T-helper 2 cell treated with Interferon-gamma antibody and Interleukin-4, amounts not matched to agents 5 μg/mL and 100 μg/mL, for 36 hours (primary cell): ENCODE measurements around the gene FRY.

Source experiments
- DNase-seq: peaks from one replicate; pipeline ENCODE4 v3.0.0; 2021; ENCODE audit warnings: low spot score
- H3K27ac Mint-ChIP-seq: one replicate; pipeline ENCODE4 v1.8.0; 2021; ENCODE audit warnings: mild to moderate bottlenecking, mixed read lengths
- H3K27me3 Mint-ChIP-seq: one replicate; pipeline ENCODE4 v1.8.0; 2021; ENCODE audit warnings: low read depth, mixed read lengths
- H3K36me3 Mint-ChIP-seq: one replicate; pipeline ENCODE4 v1.8.0; 2021; ENCODE audit warnings: low read depth, mixed read lengths
- H3K4me1 Mint-ChIP-seq: one replicate; pipeline ENCODE4 v1.8.0; 2021; ENCODE audit warnings: low read depth, mixed read lengths
- H3K4me3 Mint-ChIP-seq: one replicate; pipeline ENCODE4 v1.8.0; 2022; ENCODE audit warnings: mild to moderate bottlenecking, moderate library complexity, mixed read lengths
- H3K9me3 Mint-ChIP-seq: one replicate; pipeline ENCODE4 v1.8.0; 2021; ENCODE audit warnings: mixed read lengths

Gene FRY

GRCh38 chr13:32175943-32176342 lies 144.4 kb downstream of the FRY start:
- DNase-seq = no peak
- H3K27ac Mint-ChIP-seq = no peak overlapping the region
- no peaks in the 10 kb centered on the region for H3K27me3 Mint-ChIP-seq
- H3K36me3 Mint-ChIP-seq = peaks cover 12% of the 10 kb centered on the region
- no peak overlapping the region for H3K4me3 Mint-ChIP-seq
- no peaks in the 10 kb centered on the region for H3K9me3 Mint-ChIP-seq
- no peaks in the 10 kb centered on the region for H3K4me1 Mint-ChIP-seq

GRCh38 chr13:32176696-32177095 lies 145.1 kb downstream of the FRY start:
- no peak overlapping the region for H3K27ac Mint-ChIP-seq
- no peaks in the 10 kb centered on the region for H3K9me3 Mint-ChIP-seq
- H3K4me1 Mint-ChIP-seq = no peaks in the 10 kb centered on the region
- DNase-seq = no peak
- H3K36me3 Mint-ChIP-seq = peaks cover 12% of the 10 kb centered on the region
- H3K27me3 Mint-ChIP-seq = no peaks in the 10 kb centered on the region
- no peak overlapping the region for H3K4me3 Mint-ChIP-seq

DNA sequence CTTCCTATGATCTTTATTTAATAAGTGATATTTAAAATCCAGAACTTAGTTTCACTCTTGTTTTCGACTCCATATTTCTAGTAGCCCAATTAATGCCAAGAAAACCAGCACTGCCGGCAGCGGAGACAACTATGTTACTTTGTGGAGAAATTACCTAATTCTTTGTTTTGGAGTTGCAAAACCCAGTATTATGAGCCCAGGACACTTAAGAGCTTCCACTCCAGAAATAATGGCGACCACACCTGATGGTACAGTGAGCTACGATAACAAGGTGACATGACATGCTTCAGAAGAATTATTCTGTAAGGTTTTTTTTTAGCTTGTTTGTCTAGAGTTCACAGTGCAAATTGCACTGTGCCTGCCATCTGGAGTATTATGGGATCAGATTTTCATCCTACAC lies 147.2 kb downstream of the FRY start:
- Mint-ChIP-seq H3K36me3 (peaks cover 10% of the 10 kb centered on the region), H3K27ac (no peak overlapping the region), H3K27me3 (no peaks in the 10 kb centered on the region), H3K4me1 (no peaks in the 10 kb centered on the region), H3K9me3 (no peaks in the 10 kb centered on the region), H3K4me3 (no peak overlapping the region)
- DNase-seq = no peak

DNA sequence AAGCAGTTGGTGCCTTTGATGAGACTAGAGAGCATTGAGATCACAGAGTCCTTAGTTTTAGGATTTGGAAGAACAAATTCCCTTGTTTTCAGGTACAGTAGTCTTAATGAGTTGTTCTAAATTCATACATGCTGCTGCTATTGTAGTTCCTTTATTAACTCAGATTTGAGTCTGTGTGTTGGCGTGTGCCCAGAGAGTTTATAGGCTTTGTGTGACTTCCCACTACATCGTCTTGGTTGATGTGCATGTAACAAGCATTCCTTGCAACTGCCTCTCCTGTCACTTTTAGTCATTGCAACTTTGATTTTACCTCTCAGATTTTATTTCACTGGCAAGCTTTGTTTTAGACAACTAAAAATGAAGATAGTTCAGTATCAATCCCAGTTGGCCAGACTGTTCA lies 148.1 kb downstream of the FRY start:
- Mint-ChIP-seq H3K4me1 (no peaks in the 10 kb centered on the region), H3K9me3 (no peaks in the 10 kb centered on the region), H3K27me3 (no peaks in the 10 kb centered on the region), H3K27ac (no peak overlapping the region), H3K4me3 (no peak overlapping the region), H3K36me3 (peaks cover 10% of the 10 kb centered on the region)
- no peak for DNase-seq

DNA sequence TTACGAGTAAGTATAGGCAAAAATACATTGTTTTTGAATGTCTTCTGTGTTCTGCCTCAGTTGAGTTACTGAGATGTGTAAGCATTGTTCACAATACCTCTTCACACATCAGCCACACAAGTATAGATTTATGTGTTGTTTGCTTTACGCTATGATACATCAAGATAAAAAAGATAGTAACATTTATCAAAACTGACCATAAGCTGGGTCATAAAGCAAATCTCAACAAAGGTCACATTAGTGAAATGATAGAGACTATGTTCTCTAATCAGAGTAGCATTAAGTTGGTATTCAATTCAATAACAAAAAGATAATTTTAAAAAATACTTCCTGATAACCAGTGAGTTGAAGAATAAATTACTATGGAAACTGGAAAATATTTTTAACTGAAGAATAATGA lies 156.1 kb downstream of the FRY start:
- H3K27ac Mint-ChIP-seq = no peak overlapping the region

DNA sequence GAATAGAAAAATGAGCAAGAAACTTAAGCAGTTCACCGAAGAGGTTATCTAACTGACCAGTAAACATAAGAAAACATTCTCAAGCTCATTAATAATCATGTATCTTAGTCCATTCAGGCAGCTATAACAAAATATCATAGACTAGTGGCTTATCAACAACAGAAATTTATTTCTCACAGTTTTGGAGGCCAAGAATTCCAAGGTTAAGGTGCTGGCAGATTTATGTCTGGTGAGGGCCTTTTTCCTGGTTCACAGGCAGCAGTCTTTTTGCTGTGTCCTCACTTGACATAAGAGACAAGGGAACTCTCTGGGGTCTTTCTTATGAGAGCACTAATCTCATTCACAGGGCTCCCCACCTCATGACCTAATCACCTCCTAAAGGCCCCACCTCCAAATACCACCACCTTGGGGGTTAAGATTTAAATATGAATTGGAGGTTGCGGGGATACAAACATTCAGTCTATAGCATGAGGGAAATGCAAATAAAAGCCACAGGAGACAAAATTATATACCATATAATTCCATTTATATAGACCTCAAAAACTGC lies 160.0 kb downstream of the FRY start:
- H3K27me3 Mint-ChIP-seq = no peaks in the 10 kb centered on the region
- H3K27ac Mint-ChIP-seq = no peak overlapping the region
- peaks cover 11% of the 10 kb centered on the region for H3K36me3 Mint-ChIP-seq
- no peak for DNase-seq
- no peaks in the 10 kb centered on the region for H3K4me1 Mint-ChIP-seq
- H3K4me3 Mint-ChIP-seq = no peak overlapping the region
- H3K9me3 Mint-ChIP-seq = no peaks in the 10 kb centered on the region

More for the DNA sequence above, 156.1 kb downstream of the FRY start:
- no peaks in the 10 kb centered on the region for H3K9me3 Mint-ChIP-seq
- H3K4me3 Mint-ChIP-seq = no peak overlapping the region
- no peaks in the 10 kb centered on the region for H3K27me3 Mint-ChIP-seq
- DNase-seq = no peak
- no peaks in the 10 kb centered on the region for H3K4me1 Mint-ChIP-seq
- peaks cover 17% of the 10 kb centered on the region for H3K36me3 Mint-ChIP-seq

GRCh38 chr13:32195713-32196112 lies 164.1 kb downstream of the FRY start:
- Mint-ChIP-seq H3K4me1 (no peaks in the 10 kb centered on the region), H3K27me3 (no peaks in the 10 kb centered on the region), H3K27ac (no peak overlapping the region), H3K9me3 (no peaks in the 10 kb centered on the region), H3K4me3 (no peak overlapping the region), H3K36me3 (no peaks in the 10 kb centered on the region)
- DNase-seq = no peak

GRCh38 chr13:32199168-32199567 lies 167.6 kb downstream of the FRY start:
- no peaks in the 10 kb centered on the region for H3K4me1 Mint-ChIP-seq
- DNase-seq = no peak
- no peaks in the 10 kb centered on the region for H3K27me3 Mint-ChIP-seq

DNA sequence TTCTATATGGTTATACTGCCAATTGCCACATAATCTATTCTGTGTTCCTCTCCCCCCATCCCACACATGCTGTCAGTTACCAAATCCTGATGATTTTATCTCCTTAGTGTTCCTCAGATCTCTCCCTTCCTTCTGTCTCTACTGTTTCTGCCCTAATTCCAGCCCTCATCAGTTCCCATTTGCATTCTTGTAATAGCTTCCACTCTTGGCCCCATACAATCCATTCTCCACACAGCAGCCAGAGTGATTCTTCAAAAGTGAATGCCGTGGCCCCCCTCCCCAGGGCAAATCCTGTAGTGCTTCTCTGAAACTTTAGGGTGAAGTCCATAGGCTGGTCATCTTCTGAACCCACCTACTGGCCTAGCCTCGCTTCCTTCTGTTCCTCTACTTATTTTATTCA lies 169.2 kb downstream of the FRY start:
- H3K36me3 Mint-ChIP-seq = peaks cover 2% of the 10 kb centered on the region
- H3K9me3 Mint-ChIP-seq = no peaks in the 10 kb centered on the region
- no peaks in the 10 kb centered on the region for H3K27me3 Mint-ChIP-seq

More at GRCh38 chr13:32199168-32199567, 167.6 kb downstream of the FRY start:
- peaks cover 2% of the 10 kb centered on the region for H3K36me3 Mint-ChIP-seq
- H3K9me3 Mint-ChIP-seq = no peaks in the 10 kb centered on the region
- no peak overlapping the region for H3K27ac Mint-ChIP-seq
- H3K4me3 Mint-ChIP-seq = no peak overlapping the region

GRCh38 chr13:32201809-32202208 lies 170.2 kb downstream of the FRY start:
- H3K4me3 Mint-ChIP-seq = no peak overlapping the region
- H3K36me3 Mint-ChIP-seq = peaks cover 2% of the 10 kb centered on the region
- no peak overlapping the region for H3K27ac Mint-ChIP-seq
- DNase-seq = no peak
- H3K4me1 Mint-ChIP-seq = no peaks in the 10 kb centered on the region
- no peaks in the 10 kb centered on the region for H3K27me3 Mint-ChIP-seq
- H3K9me3 Mint-ChIP-seq = no peaks in the 10 kb centered on the region

More for the DNA sequence above, 169.2 kb downstream of the FRY start:
- DNase-seq = no peak
- H3K4me3 Mint-ChIP-seq = no peak overlapping the region
- H3K27ac Mint-ChIP-seq = no peak overlapping the region
- H3K4me1 Mint-ChIP-seq = no peaks in the 10 kb centered on the region

DNA sequence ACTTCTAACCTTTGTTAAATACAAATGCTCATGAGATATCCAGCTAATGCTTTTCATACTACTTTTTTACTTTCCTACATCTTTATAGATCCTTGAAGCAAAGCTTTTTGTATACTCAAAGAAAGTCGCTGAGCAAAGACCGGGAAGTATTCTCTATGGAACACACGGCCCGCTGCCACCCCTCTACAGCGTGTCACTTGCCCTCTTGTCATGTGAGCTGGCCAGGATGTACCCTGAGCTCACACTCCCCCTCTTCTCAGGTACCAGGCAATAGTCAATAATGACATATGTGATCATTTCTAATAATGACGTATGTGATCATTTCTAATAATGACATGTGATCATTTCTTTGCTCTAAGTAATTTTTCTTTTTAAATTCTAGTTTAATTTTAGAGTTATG lies 170.7 kb downstream of the FRY start:
- Mint-ChIP-seq H3K27me3 (no peaks in the 10 kb centered on the region), H3K4me1 (no peaks in the 10 kb centered on the region), H3K9me3 (no peaks in the 10 kb centered on the region), H3K27ac (no peak overlapping the region), H3K36me3 (peaks cover 2% of the 10 kb centered on the region), H3K4me3 (no peak overlapping the region)
- no peak for DNase-seq

GRCh38 chr13:32203221-32203620 lies 171.6 kb downstream of the FRY start:
- Mint-ChIP-seq H3K27me3 (no peaks in the 10 kb centered on the region), H3K9me3 (no peaks in the 10 kb centered on the region), H3K4me1 (no peaks in the 10 kb centered on the region), H3K36me3 (peaks cover 2% of the 10 kb centered on the region), H3K27ac (no peak overlapping the region), H3K4me3 (no peak overlapping the region)
- DNase-seq = no peak

GRCh38 chr13:32203736-32204135 lies 172.2 kb downstream of the FRY start:
- no peaks in the 10 kb centered on the region for H3K4me1 Mint-ChIP-seq
- no peak overlapping the region for H3K4me3 Mint-ChIP-seq
- H3K36me3 Mint-ChIP-seq = peaks cover 2% of the 10 kb centered on the region
- DNase-seq = no peak
- no peak overlapping the region for H3K27ac Mint-ChIP-seq
- H3K9me3 Mint-ChIP-seq = no peaks in the 10 kb centered on the region
- no peaks in the 10 kb centered on the region for H3K27me3 Mint-ChIP-seq

DNA sequence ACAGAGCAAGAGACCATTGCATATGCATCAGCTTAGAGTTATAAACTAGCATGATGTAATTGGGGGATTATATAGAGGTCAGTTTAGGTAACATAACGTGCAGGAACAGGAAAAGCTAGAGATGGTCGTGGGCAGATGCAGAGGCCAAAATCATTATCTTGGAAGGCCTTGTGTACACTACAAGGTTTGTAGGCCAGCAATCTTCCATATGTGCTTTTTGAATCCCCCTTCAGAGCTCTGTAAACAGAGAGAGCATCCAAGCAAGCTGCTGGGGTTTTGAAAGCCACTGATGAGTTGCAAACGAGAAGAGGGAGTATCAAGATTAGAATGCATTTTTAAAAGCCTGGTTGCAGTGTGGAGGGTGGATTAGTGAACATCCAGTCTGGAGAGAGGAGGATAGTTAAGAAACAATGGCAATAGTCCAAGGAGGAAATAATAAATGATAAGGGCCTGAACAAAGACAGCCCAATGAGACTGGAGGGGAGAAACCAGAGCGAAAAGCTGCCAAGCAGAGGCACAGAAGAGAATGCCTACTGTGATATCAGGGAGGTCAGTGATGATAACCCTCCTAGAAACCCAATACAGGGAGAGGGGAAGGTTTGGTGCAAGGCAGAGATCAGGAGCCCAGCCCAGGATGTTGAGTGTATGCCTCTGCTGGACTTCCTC lies 174.0 kb downstream of the FRY start:
- Mint-ChIP-seq H3K36me3 (peaks cover 6% of the 10 kb centered on the region), H3K27me3 (no peaks in the 10 kb centered on the region), H3K4me1 (no peaks in the 10 kb centered on the region), H3K4me3 (no peak overlapping the region), H3K9me3 (no peaks in the 10 kb centered on the region), H3K27ac (no peak overlapping the region)
- no peak for DNase-seq
